Fibroblast of mammary gland (primary cell): ENCODE measurements around the gene EYA4.

Experiments used
- DNase-seq: peaks from one replicate; pipeline ENCODE4 v3.0.0-alpha.2; 2010; ENCODE audit warnings: low read depth
- H3K4me3 ChIP-seq: 2 replicates; pipeline ENCODE4 v1.5.1; 2011; ENCODE audit warnings: low read depth, mild to moderate bottlenecking, low read length, moderate library complexity; ENCODE audit not compliant: control insufficient read depth
- CTCF ChIP-seq: conservative IDR thresholded peaks from 2 replicates; pipeline ENCODE4 v1.5.1; 2011; ENCODE audit warnings: low read depth, low read length, inconsistent platforms; ENCODE audit not compliant: control insufficient read depth, insufficient read depth

Gene EYA4

GRCh38 chr6:133504761-133505160, 263.6 kb downstream of the EYA4 start:
- TF ChIP-seq CTCF: no peak
- DNase-seq: no peak
- no peak overlapping the region for H3K4me3 ChIP-seq

DNA sequence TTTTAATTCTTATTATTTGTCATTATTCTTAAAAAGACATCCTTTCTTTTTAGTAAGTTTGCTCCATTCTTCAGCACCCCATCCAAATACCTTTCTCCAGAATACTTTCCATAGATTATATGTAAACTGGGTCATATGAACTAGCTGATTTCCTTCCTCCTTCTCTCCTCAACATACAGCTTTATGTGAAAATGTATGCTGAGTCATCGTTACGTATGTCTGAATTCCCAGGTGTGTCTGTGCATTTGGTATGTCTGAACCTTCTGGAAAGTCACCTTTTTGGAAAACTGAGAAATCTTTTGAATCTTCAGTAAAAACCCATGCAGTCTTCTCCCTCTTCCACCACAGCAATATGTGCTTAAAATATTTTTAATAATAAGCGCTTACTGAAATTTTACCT, 264.5 kb downstream of the EYA4 start:
- no peak for TF ChIP-seq CTCF
- H3K4me3 ChIP-seq: no peak overlapping the region
- DNase-seq: no peak

DNA sequence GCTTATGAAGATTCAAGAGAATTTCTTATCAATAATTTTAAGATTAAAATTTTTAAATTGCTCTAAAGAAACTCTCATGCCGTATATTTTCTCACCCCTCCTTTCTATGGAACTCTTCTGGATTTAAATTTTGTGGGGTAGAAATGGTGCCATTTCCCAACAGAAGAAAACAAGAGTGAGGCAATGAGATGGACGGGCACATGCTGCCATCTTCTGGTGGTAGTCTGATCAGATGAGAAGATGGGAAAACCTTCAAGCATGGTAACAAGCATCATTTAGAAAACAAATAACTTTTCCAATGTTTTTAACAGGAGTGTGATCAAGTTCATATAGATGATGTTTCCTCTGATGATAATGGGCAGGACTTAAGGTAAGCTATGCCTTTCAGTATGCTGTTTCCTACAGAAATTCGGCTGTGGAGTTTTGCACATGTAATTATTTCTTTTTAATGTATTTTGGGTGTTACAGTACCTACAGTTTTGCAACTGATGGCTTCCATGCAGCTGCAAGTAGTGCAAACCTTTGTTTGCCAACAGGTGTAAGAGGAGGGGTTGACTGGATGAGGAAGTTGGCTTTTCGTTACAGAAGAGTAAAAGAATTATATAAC, 271.4 kb downstream of the EYA4 start:
- no peak overlapping the region for H3K4me3 ChIP-seq
- peak; percentile 75 for TF ChIP-seq CTCF
- peak; percentile 64 for DNase-seq

GRCh38 chr6:133523816-133524215, 282.7 kb downstream of the EYA4 start:
- DNase-seq: no peak
- H3K4me3 ChIP-seq: no peak overlapping the region
- TF ChIP-seq CTCF: no peak

- H3K4me3 ChIP-seq: no peak overlapping the region
- no peak for DNase-seq
- TF ChIP-seq CTCF: no peak
Observed at GRCh38 chr6:133526436-133526835, 285.3 kb downstream of the EYA4 start.

DNA sequence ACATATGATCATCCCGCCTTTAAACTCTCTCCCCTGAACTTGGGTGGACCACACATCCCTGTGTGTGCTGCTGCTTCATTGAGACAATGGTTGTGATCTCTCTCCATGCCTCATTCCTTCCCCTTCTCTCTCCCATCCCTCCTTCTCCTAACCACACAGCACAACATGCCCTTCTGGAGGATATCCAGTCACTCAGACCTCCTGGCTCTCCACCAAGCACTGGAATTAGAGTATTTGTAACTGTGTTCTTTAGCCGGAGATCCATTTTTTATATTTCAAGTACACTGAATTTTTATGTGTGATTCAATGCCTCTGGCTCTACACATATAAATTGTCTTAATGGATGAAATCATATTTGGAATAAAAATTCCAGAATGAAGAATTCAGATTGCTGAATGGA, 287.4 kb downstream of the EYA4 start:
- no peak overlapping the region for H3K4me3 ChIP-seq
- DNase-seq: no peak
- no peak for TF ChIP-seq CTCF

- H3K4me3 ChIP-seq: no peak overlapping the region
- TF ChIP-seq CTCF: no peak
- DNase-seq: no peak
Observed at GRCh38 chr6:133532908-133533307, 291.8 kb downstream of the EYA4 start.
